GM12878 (cell line): ENCODE measurements around the gene FAM111B. TPM values are rescaled to one million over a fixed set of nuclear protein-coding genes. Genes with fewer than 3 reads are reported as not detected.

ENCODE experiments used
- ATAC-seq: fragments of 200-7000 bp; cut with Tn5 transposase; 3 replicates; pipeline ENCODE4 v1.9.1; 2020; ENCODE audit warnings: mild to moderate bottlenecking, moderate library complexity
- BruUV-seq: library from RNA; stranded (reverse); fragments of 400-500 nt; replicated peaks from 2 replicates; lab custom pipeline; 2021; lab: Mats Ljungman, UMichigan
- CTCF ChIA-PET: fragments of 300-600 bp; sonication (Branson Sonifier 250); formaldehyde crosslinking; extraction: SDS; loops from one replicate; lab custom pipeline; 2021; ENCODE audit warnings: inconsistent platforms; lab: Yijun Ruan, JAX
- POLR2A ChIA-PET: fragments of 350-600 bp; formaldehyde crosslinking; extraction: SDS; loops from one replicate; lab custom pipeline; 2021; ENCODE audit warnings: inconsistent platforms; lab: Charles Lee
- RAD21 ChIA-PET: fragments of 300-600 bp; sonication (Branson Sonifier 250); formaldehyde crosslinking; loops from one replicate; lab custom pipeline; 2023; ENCODE audit warnings: antibody characterized with exemption; ENCODE audit not compliant: unreplicated experiment; lab: Charles Lee
- SMC1A ChIA-PET: fragments of 300-600 bp; sonication (Branson Sonifier 250); formaldehyde crosslinking; loops from one replicate; lab custom pipeline; 2023; ENCODE audit not compliant: unreplicated experiment, uncharacterized antibody; lab: Charles Lee
- DNase-seq: peaks from one replicate; pipeline ENCODE4 v3.0.0-alpha.2; 2011; ENCODE audit warnings: low read depth, low spot score
- FAIRE-seq: peaks from 3 replicates; lab custom pipeline; 2011; peaks lifted over from hg19 to GRCh38; lab: Jason Lieb, UNC
- H2AFZ ChIP-seq: 2 replicates; pipeline ENCODE4 v1.6.0; 2011; ENCODE audit warnings: low read depth, low read length, control low read depth; ENCODE audit not compliant: control insufficient read depth
- H3K27ac ChIP-seq: 2 replicates; pipeline ENCODE4 v1.5.1; 2011; ENCODE audit warnings: control low read depth; ENCODE audit not compliant: control insufficient read depth, insufficient read depth
- H3K27me3 ChIP-seq, 2 experiments: replicated peaks in 1 of 2; 2 replicates each; pipeline versions ENCODE4 v1.6.0 to v1.6.1; 2011; ENCODE audit warnings: low read length in 1 of 2; ENCODE audit not compliant: control insufficient read depth in 2 of 2, insufficient read depth in 2 of 2
- H3K36me3 ChIP-seq, 2 experiments: 2 replicates each; pipeline ENCODE4 v1.5.1; 2011; ENCODE audit warnings: low read length in 1 of 2; ENCODE audit not compliant: control insufficient read depth in 2 of 2, insufficient read depth in 2 of 2
- H3K4me1 ChIP-seq: 2 replicates; pipeline ENCODE4 v1.6.1; 2011; ENCODE audit warnings: mild to moderate bottlenecking, low read length, moderate library complexity, mixed read lengths; ENCODE audit not compliant: control insufficient read depth, insufficient read depth
- H3K4me2 ChIP-seq: 2 replicates; pipeline ENCODE4 v1.6.0; 2011; ENCODE audit warnings: control low read depth; ENCODE audit not compliant: control insufficient read depth, insufficient read depth
- H3K4me3 ChIP-seq: fragments of 200-600 bp; sonication (generic); 2 replicates; pipeline ENCODE4 v1.5.1; 2016
- H3K79me2 ChIP-seq: 2 replicates; pipeline ENCODE4 v1.6.0; 2011; ENCODE audit warnings: low read length; ENCODE audit not compliant: control insufficient read depth, insufficient read depth
- H3K9ac ChIP-seq: 2 replicates; pipeline ENCODE4 v1.8.0; 2011; ENCODE audit warnings: low read length, control low read depth, mixed read lengths; ENCODE audit not compliant: control insufficient read depth, insufficient read depth
- H3K9me3 ChIP-seq: replicated peaks from 3 replicates; pipeline ENCODE4 v1.5.1; 2011; ENCODE audit warnings: mild to moderate bottlenecking, low read length; ENCODE audit not compliant: control insufficient read depth, insufficient read depth
- H4K20me1 ChIP-seq: 2 replicates; pipeline ENCODE4 v1.6.0; 2011; ENCODE audit not compliant: control insufficient read depth, insufficient read depth
- BCL11A ChIP-seq: IDR thresholded peaks from 2 replicates; pipeline ENCODE4 v1.6.1; 2011; ENCODE audit warnings: low read depth, low read length
- CBX5 ChIP-seq: sonication (generic); IDR thresholded peaks from 2 replicates; pipeline ENCODE4 v1.6.1; 2016; ENCODE audit warnings: low read depth, moderate library complexity, mild to moderate bottlenecking, inconsistent platforms
- HCFC1 ChIP-seq: fragments of 150-350 bp; IDR thresholded peaks from 2 replicates; pipeline ENCODE4 v1.6.1; 2014; ENCODE audit warnings: low read length
- MEF2A ChIP-seq: IDR thresholded peaks from 2 replicates; pipeline ENCODE4 v1.6.1; 2011; ENCODE audit warnings: low read depth, mild to moderate bottlenecking, low read length, moderate library complexity; ENCODE audit not compliant: insufficient read depth
- PAX8 ChIP-seq: fragments of 450-650 bp; IDR thresholded peaks from 2 replicates; pipeline ENCODE4 v1.6.1; 2017; ENCODE audit warnings: mild to moderate bottlenecking, moderate library complexity
- PKNOX1 ChIP-seq: fragments of 450-650 bp; IDR thresholded peaks from 2 replicates; pipeline ENCODE4 v1.6.1; 2016; ENCODE audit warnings: mild to moderate bottlenecking
- RAD21 ChIP-seq: IDR thresholded peaks from 2 replicates; pipeline ENCODE4 v1.6.1; 2011; ENCODE audit warnings: mild to moderate bottlenecking, low read depth, low read length, moderate library complexity; ENCODE audit not compliant: insufficient read depth
- RBBP5 ChIP-seq: fragments of 200-600 bp; sonication (generic); conservative IDR thresholded peaks from 2 replicates; pipeline ENCODE4 v1.6.1; 2016
- SKIL ChIP-seq: fragments of 450-650 bp; IDR thresholded peaks from 2 replicates; pipeline ENCODE4 v1.6.1; 2017; ENCODE audit warnings: mild to moderate bottlenecking, low read depth, inconsistent platforms; ENCODE audit not compliant: poor library complexity, severe bottlenecking
- TBL1XR1 ChIP-seq: IDR thresholded peaks from 2 replicates; pipeline ENCODE4 v1.6.1; 2012; ENCODE audit warnings: low read depth, low read length, improper control_type of control experiment
- TCF7 ChIP-seq: IDR thresholded peaks from 2 replicates; pipeline ENCODE4 v1.6.1; 2014; ENCODE audit warnings: antibody characterized with exemption, borderline replicate concordance
- YY1 ChIP-seq: IDR thresholded peaks from 2 replicates; pipeline ENCODE4 v1.6.1; 2011; ENCODE audit warnings: low read depth, mild to moderate bottlenecking, low read length
- WGBS: methylation state at CpG from one replicate; pipeline ENCODE4 v1.1.6; 2016; ENCODE audit warnings: low lambda C conversion rate; ENCODE audit not compliant: insufficient replicate concordance, insufficient coverage; ENCODE audit errors: missing lambda C conversion rate; 5-methylcytosine and 5-hydroxymethylcytosine counted together
- in situ Hi-C: fragments of 300-500 bp; cut with MboI; formaldehyde crosslinking; loops from 9 replicates; pipeline ENCODE4 v1.14.3; 2018; ENCODE audit warnings: mixed read lengths
- intact Hi-C: fragments of 100-400 bp; cut with micrococcal nuclease; formaldehyde crosslinking; loops from one replicate; pipeline ENCODE4 v1.14.2; 2022; ENCODE audit not compliant: unreplicated experiment
- polyA plus RNA-seq, 11 experiments: library from polyadenylated mRNA; depleted of rRNA in 4 of 11; unstranded in 6 of 11; stranded (reverse) in 5 of 11; fragments of >200 nt; fragmentation: Nextera tagmentation in 4 of 11; fragmentation: Illumina TruSeq in 1 of 11; extraction: Ambion mirVana in 4 of 11; extraction: Trizol in 1 of 11; gene quantifications; 1 replicate in 1 of 11; 2 replicates in 10 of 11; pipeline versions ENCODE4 v1.2.1 to v1.2.3, GENCODE V29; 2011 to 2016; ENCODE audit warnings: inconsistent platforms in 2 of 11, missing spikeins in 2 of 11, low read depth in 1 of 11
- total RNA-seq, 4 experiments: library from RNA; depleted of rRNA in 3 of 4; stranded (reverse); fragments of >200 nt in 3 of 4; fragmentation: Illumina TruSeq in 1 of 4; extraction: Trizol in 1 of 4; gene quantifications; 2 replicates each; pipeline versions ENCODE4 v1.2.1 to v1.2.3, GENCODE V29; 2013 to 2021

The FAM111B gene
- total and polyA plus RNA-seq, 10 of the 15 experiments (the other 5 are each of a cell fraction or from before 2014, with no cell fraction given), result 35.9 to 97.2 (median 62.1) TPM

DNA sequence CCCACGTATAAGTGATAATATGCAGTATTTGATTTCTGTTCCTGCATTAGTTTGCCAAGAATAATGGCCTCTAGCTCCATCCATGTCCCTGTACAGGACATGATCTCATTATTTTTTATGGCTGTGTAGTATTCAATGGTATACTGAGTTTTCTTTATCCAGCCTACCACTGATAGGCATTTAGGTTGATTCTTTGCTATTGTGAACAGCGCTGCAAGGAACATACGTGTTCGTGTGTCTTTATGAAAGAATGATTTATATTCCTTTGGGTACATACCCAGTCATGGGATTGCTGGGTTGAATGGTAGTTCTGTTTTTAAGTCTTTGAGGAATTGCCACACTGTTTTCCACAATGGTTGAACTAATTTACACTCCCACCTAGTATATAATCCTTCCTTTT, 34.2 kb downstream of the FAM111B start:
- no peak for TF ChIP-seq TBL1XR1
- TF ChIP-seq BCL11A, result no peak
- TF ChIP-seq HCFC1, result no peak
- TF ChIP-seq PKNOX1, result no peak
- TF ChIP-seq PAX8, result no peak
- no peak for TF ChIP-seq CBX5
- TF ChIP-seq MEF2A, result no peak
- TF ChIP-seq TCF7, result no peak
- no peak for TF ChIP-seq RBBP5
- no peak for TF ChIP-seq YY1
- no peak for TF ChIP-seq SKIL
- TF ChIP-seq RAD21, result no peak
- TF ChIP-seq, all 136 proteins: peak for 0
- BruUV-seq, result no TSS peak
- Histone ChIP-seq H3K4me2 (0 out of 2 replicates have a peak overlapping the region, but pooled peaks have one; percentile 18), H3K27me3 (no peaks in the 10 kb centered on the region), H4K20me1 (no peaks in the 10 kb centered on the region), H3K4me1 (0 out of 2 replicates have a peak, but pooled peaks cover 7% of the 10 kb centered on the region), H3K36me3 (0 out of 4 replicates have a peak, but pooled peaks cover 0 to 3% of the 10 kb centered on the region in 2 experiments), H3K9ac (no peak overlapping the region), H3K27ac (no peak overlapping the region), H2AFZ (no peak overlapping the region), H3K4me3 (no peak overlapping the region), H3K9me3 (no peaks in the 10 kb centered on the region), H3K79me2 (peaks cover 33% of the 10 kb centered on the region)
- ChIA-PET CTCF (interaction anchor here (1.0 to 12.0 kb wide), 8 partner anchors 11 to 228 kb away, joined by 3 to 250 read pairs (median 9); partner anchors contain the start of gene FAM111B), POLR2A (interaction anchor here (0.8 to 1.8 kb wide), 2 partner anchors 34 to 494 kb away, joined by 3 to 7 read pairs; partner anchors contain the start of gene FAM111B), SMC1A (interaction anchor here (0.8 to 4.0 kb wide), 10 partner anchors 11 to 126 kb away, joined by 3 to 27 read pairs (median 8); no protein-coding TSS in a partner anchor), RAD21 (interaction anchor here (1.4 to 3.9 kb wide), 6 partner anchors 10 to 83 kb away, joined by 3 to 56 read pairs (median 6); partner anchors contain the start of gene FAM111B)
- ATAC-seq, result no peak
- no peak for FAIRE-seq
- no peak for DNase-seq
- in situ Hi-C loops, result loop anchor here (5.0 kb wide), 2 partner anchors 34 to 89 kb away; partner anchors contain the start of gene FAM111B
- WGBS, result 100% methylated on average over 4 of the region's 4 CpGs
- intact Hi-C loops, result no loop called here
